K562 (cell line): Measurements from ENCODE around the gene LGALS8. TPM values are rescaled to one million over a fixed set of nuclear protein-coding genes. Genes with fewer than 3 reads are reported as not detected.

ENCODE experiments used
- ARID3A ChIP-seq: IDR thresholded peaks from 2 replicates; pipeline ENCODE4 v1.6.1; 2012; ENCODE audit warnings: low read depth, low read length, improper control_type of control experiment, borderline replicate concordance
- CHD7 ChIP-seq: fragments of 200-600 bp; sonication (generic); IDR thresholded peaks from one replicate; pipeline ENCODE4 v1.6.1; 2012; ENCODE audit warnings: mild to moderate bottlenecking, low read depth, low read length, inconsistent platforms
- MAX ChIP-seq: sonication (generic); formaldehyde crosslinking; IDR thresholded peaks from 2 replicates; pipeline ENCODE4 v1.9.0; 2022; ENCODE audit warnings: mild to moderate bottlenecking, missing genetic modification reagents
- NCOR1 ChIP-seq: fragments of 450-650 bp; IDR thresholded peaks from 2 replicates; pipeline ENCODE4 v1.6.1; 2016; ENCODE audit warnings: mild to moderate bottlenecking, moderate library complexity
- PKNOX1 ChIP-seq: fragments of 450-650 bp; IDR thresholded peaks from 2 replicates; pipeline ENCODE4 v1.6.1; 2016
- SNIP1 ChIP-seq: fragments of 450-650 bp; IDR thresholded peaks from 2 replicates; pipeline ENCODE4 v1.7.1; 2017; ENCODE audit warnings: low read depth, mild to moderate bottlenecking
- THAP12 ChIP-seq: fragments of 250-450 bp; sonication (Bioruptor Pico); IDR thresholded peaks from 2 replicates; pipeline ENCODE4 v1.9.0; 2021; ENCODE audit warnings: mild to moderate bottlenecking, inconsistent platforms
- USF1 ChIP-seq: sonication (generic); formaldehyde crosslinking; IDR thresholded peaks from 2 replicates; pipeline ENCODE4 v1.9.0; 2022; ENCODE audit warnings: mild to moderate bottlenecking, missing genetic modification reagents
- ZC3H8 ChIP-seq: fragments of 450-650 bp; IDR thresholded peaks from 2 replicates; pipeline ENCODE4 v1.6.1; 2017
- polyA plus RNA-seq, 8 experiments: library from polyadenylated mRNA; depleted of rRNA in 4 of 8; stranded (reverse) in 5 of 8; unstranded in 3 of 8; fragments of >200 nt; fragmentation: Nextera tagmentation in 2 of 8; fragmentation: Illumina TruSeq in 1 of 8; extraction: Ambion mirVana in 2 of 8; extraction: Trizol in 1 of 8; gene quantifications; 2 replicates each; pipeline versions ENCODE4 v1.2.1 to v1.2.3, GENCODE V29; 2011 to 2014; ENCODE audit warnings: inconsistent platforms in 1 of 8, missing spikeins in 1 of 8
- total RNA-seq, 7 experiments: library from RNA; depleted of rRNA in 6 of 7; stranded (reverse); fragments of >200 nt in 6 of 7; fragmentation: Illumina TruSeq in 2 of 7; extraction: Trizol in 2 of 7; gene quantifications; 2 replicates each; pipeline versions ENCODE4 v1.2.1 to v1.2.3, GENCODE V29; 2011 to 2021; ENCODE audit warnings: low replicate concordance in 1 of 7

The LGALS8 gene
- total and polyA plus RNA-seq, 9 of the 15 experiments (the other 6 are each of a cell fraction or from before 2014, with no cell fraction given), result 57.4 to 87.7 (median 70.3) TPM

- TF ChIP-seq CHD7 (no peak), MAX (CRISPR knock-in tag) (peak; percentile 41; the same call in 1 of the 2 replicates), NCOR1 (no peak), THAP12 (CRISPR knock-in tag) (no peak), SNIP1 (no peak), ARID3A (no peak), ZC3H8 (no peak), PKNOX1 (no peak), USF1 (CRISPR knock-in tag) (no peak)
Measured at GRCh38 chr1:236523704-236524141, at the start of gene LGALS8 (continued).
